Measurements from ENCODE around the gene HBA2.
"Not testable (repeated sequence)": the region's sequence is repeated elsewhere in the genome, so short reads cannot be mapped to it uniquely, and the experiment has no call there.

HBA2 gene

GRCh38 chr16:154217-155030, 18.3 kb upstream of the HBA2 start:
- no peak for DNase-seq (ENCODE audit: extremely low read depth in 1 of 2, low read depth in 1 of 2)

DNA sequence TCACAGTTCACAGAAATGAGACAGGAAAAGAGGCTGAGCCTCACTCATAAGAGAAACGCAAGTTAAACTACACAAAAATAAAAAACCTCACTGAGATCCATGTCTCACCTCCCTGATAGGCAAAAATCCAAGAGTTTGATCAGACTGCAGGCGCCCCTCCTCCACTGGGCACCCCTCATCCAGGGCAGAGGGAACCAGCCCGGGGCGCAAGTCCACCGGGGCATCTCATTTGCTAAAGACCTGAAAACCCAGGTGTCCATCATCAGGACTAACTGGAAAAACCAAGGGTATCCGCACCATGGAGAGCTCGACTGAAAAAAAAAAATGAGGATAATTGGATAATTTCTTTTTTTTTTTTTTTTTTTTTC, 17.7 kb upstream of the HBA2 start:
- no peak for DNase-seq (ENCODE audit: extremely low read depth in 1 of 2, low read depth in 1 of 2)

GRCh38 chr16:159136-159849, 13.4 kb upstream of the HBA2 start:
- no peak for DNase-seq (ENCODE audit: extremely low read depth in 1 of 2, low read depth in 1 of 2)

DNA sequence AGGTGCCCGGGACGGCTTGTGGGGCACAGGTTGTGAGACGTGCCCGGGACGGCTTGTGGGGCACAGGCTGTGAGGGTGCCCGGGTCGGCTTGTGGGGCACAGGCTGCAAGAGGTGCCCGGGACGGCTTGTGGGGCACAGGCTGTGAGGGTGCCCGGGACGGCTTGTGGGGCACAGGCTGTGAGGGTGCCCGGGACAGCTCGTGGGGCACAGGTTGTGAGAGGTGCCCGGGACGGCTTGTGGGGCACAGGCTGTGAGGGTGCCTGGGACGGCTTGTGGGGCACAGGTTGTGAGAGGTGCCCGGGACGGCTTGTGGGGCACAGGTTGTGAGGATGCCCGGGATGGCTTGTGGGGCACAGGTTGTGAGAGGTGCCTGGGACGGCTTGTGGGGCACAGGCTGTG, 12.4 kb upstream of the HBA2 start:
- not testable (repeated sequence) for DNase-seq (ENCODE audit: extremely low read depth in 1 of 2, low read depth in 1 of 2)

DNA sequence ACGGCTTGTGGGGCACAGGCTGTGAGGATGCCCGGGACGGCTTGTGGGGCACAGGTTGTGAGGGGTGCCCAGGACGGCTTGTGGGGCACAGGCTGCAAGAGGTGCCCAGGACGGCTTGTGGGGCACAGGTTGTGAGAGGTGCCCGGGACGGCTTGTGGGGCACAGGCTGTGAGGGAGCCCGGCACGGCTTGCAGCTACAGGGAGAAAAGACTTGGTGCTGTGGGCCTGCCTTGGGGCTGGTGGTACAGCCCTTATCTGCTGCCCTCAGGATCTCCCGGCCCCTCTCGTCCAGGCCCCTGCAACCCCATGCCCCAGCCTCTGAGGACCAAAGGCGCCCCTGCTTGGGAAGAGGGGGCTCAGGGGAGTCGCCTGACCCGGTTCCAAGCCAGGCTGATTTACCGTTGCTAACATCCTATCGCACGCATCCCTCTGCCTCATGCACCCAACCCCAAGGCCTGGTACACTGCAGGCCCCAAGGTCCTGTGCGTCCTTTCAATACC, 11.9 kb upstream of the HBA2 start:
- DNase-seq (ENCODE audit: extremely low read depth in 1 of 2, low read depth in 1 of 2), result no peak

DNA sequence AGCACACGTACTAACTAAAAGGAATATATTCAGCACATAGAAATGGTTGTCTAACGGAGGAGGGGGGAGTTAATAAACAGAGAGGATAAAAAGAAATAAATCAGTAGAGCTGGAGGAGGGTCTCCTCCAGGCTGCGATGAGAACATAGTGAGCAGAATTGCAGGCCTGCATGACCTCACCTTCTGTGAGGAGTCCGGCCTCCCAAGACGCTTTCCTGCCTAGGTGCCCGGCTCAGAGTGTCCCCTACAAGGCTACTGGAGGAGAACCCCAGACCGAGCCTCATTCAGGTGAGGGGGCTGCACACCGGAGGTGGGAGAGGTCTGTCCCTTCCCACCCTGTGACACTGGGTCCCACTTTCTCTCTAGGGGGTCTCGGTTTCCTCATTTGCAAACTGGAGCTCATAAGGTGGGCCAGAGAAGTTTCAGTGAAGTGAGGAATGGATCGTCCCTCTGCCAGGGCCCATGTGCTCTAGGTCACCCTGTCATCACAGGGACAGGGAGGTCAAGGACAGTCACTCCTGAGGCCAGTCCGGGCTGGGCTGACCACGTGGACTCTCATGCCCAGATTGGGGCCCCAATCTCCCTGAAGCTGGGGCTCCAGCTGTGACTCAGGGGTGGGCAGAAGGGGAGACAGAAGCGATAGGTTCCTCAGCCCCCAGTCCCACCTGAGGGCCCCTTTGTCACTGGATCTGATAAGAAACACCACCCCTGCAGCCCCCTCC, 10.2 kb upstream of the HBA2 start:
- no peak for DNase-seq (ENCODE audit: extremely low read depth in 1 of 2, low read depth in 1 of 2)

- DNase-seq (ENCODE audit: extremely low read depth in 1 of 2, low read depth in 1 of 2), result not testable (repeated sequence)
These were observed 9.5 kb upstream of the HBA2 start for GRCh38 chr16:163139-163538.

GRCh38 chr16:163696-164095, 9.0 kb upstream of the HBA2 start:
- DNase-seq (ENCODE audit: extremely low read depth in 1 of 2, low read depth in 1 of 2), result not testable (repeated sequence)

GRCh38 chr16:164134-164823, 8.4 kb upstream of the HBA2 start:
- DNase-seq (ENCODE audit: extremely low read depth in 1 of 2, low read depth in 1 of 2), result not testable (repeated sequence)

DNA sequence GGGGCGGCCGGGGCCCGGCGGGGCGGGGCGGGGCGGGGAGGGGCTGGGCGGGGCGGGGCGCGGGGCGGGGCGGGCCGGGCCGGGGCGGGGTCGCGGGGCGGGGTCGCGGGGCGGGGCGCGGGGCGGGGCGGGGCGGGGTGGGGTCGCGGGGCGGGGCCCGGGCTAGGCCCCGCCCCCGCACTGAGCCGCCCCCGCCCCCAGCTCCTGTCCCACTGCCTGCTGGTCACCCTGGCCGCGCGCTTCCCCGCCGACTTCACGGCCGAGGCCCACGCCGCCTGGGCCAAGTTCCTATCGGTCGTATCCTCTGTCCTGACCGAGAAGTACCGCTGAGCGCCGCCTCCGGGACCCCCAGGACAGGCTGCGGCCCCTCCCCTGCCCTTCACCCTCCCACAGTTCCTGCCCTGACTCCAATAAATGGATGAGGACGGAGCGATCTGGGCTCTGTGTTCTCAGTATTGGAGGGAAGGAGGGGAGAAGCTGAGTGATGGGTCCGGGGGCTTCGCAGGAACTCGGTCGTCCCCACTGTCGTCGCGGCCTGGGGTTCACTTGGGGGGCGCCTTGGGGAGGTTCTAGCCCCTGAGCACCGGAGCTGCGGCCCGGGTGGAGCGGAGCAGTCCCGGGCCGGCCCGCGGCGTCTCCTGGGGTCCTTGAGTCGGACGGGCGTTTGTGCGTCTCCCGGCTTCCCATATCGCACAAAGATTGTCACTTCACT, 7.7 kb upstream of the HBA2 start:
- DNase-seq (ENCODE audit: extremely low read depth in 1 of 2, low read depth in 1 of 2), result no peak

GRCh38 chr16:165539-166374, 6.9 kb upstream of the HBA2 start, which contains the start of gene HBM:
Gene HBM (plus strand): TSS chr16:165978. CDS start chr16:165998, 20 bp downstream.
- no peak for DNase-seq (ENCODE audit: extremely low read depth in 1 of 2, low read depth in 1 of 2)

GRCh38 chr16:166375-167121, 6.1 kb upstream of the HBA2 start:
- no peak for DNase-seq (ENCODE audit: extremely low read depth in 1 of 2, low read depth in 1 of 2)

GRCh38 chr16:167122-167690, 5.5 kb upstream of the HBA2 start:
- no peak for DNase-seq (ENCODE audit: extremely low read depth in 1 of 2, low read depth in 1 of 2)

DNA sequence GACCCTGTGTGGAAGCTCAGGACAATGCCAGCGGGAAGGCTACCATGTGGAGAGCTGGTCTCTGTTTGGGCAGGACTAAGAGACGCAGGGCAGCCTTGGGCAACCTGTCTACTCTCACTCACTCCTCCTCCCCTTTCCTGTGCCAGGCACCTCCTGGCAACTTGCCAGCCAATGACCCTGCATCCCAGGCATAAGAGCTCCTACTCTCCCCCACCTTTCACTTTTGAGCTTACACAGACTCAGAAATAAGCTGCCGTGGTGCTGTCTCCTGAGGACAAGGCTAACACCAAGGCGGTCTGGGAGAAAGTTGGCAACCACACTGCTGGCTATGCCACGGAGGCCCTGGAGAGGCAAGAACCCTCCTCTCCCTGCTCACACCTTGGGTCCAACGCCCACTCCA, 4.3 kb upstream of the HBA2 start:
- DNase-seq (ENCODE audit: extremely low read depth in 1 of 2, low read depth in 1 of 2), result no peak

GRCh38 chr16:169014-169413, 3.7 kb upstream of the HBA2 start:
- no peak for DNase-seq (ENCODE audit: extremely low read depth in 1 of 2, low read depth in 1 of 2)

GRCh38 chr16:170088-170507, 2.6 kb upstream of the HBA2 start:
- not testable (repeated sequence) for DNase-seq (ENCODE audit: extremely low read depth in 1 of 2, low read depth in 1 of 2)

GRCh38 chr16:170788-171187, 1.9 kb upstream of the HBA2 start:
- DNase-seq (ENCODE audit: extremely low read depth in 1 of 2, low read depth in 1 of 2), result no peak

DNA sequence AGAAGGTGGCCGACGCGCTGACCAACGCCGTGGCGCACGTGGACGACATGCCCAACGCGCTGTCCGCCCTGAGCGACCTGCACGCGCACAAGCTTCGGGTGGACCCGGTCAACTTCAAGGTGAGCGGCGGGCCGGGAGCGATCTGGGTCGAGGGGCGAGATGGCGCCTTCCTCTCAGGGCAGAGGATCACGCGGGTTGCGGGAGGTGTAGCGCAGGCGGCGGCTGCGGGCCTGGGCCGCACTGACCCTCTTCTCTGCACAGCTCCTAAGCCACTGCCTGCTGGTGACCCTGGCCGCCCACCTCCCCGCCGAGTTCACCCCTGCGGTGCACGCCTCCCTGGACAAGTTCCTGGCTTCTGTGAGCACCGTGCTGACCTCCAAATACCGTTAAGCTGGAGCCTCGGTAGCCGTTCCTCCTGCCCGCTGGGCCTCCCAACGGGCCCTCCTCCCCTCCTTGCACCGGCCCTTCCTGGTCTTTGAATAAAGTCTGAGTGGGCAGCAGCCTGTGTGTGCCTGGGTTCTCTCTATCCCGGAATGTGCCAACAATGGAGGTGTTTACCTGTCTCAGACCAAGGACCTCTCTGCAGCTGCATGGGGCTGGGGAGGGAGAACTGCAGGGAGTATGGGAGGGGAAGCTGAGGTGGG, 657 bp downstream of the HBA2 start:
- DNase-seq (ENCODE audit: extremely low read depth in 1 of 2, low read depth in 1 of 2), result not testable (repeated sequence)
